HG03280 (cell line): ENCODE data around the gene IL25.
"Not testable (repeated sequence)": the region's sequence is repeated elsewhere in the genome, so short reads cannot be mapped to it uniquely, and the experiment has no call there.

Experiments used
- ATAC-seq: cut with Tn5 transposase; IDR thresholded peaks from one replicate; pipeline ENCODE4 v1.9.1; 2021; ENCODE audit warnings: mild to moderate bottlenecking, moderate library complexity; ENCODE audit not compliant: unreplicated experiment

The IL25 gene

DNA sequence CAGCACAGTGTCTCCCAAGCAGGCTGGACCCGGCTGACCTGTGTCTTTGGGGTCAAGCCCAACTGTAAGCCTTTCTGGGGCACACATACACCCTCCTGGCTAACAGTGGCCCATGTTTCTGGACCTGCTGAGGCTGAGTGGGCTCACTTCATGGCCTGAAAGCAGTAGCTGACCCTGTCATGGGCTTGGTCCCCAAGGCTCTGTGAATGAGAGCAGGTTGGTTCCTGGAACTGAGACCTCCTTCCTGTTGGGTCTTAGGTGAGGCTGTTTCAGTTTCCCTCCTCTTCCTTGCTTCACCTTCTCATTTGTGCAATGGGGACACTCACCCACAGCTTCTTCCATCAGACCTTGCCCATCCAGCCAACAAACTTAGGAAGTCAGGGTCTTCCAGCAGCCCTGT, 744 bp upstream of the IL25 start:
- ATAC-seq = no peak

DNA sequence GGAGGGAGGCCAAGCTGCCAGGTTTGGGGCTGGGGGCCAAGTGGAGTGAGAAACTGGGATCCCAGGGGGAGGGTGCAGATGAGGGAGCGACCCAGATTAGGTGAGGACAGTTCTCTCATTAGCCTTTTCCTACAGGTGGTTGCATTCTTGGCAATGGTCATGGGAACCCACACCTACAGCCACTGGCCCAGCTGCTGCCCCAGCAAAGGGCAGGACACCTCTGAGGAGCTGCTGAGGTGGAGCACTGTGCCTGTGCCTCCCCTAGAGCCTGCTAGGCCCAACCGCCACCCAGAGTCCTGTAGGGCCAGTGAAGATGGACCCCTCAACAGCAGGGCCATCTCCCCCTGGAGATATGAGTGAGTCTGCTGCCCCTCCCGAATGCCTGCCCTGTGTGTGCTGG, 432 bp downstream of the IL25 start:
- ATAC-seq = no peak

DNA sequence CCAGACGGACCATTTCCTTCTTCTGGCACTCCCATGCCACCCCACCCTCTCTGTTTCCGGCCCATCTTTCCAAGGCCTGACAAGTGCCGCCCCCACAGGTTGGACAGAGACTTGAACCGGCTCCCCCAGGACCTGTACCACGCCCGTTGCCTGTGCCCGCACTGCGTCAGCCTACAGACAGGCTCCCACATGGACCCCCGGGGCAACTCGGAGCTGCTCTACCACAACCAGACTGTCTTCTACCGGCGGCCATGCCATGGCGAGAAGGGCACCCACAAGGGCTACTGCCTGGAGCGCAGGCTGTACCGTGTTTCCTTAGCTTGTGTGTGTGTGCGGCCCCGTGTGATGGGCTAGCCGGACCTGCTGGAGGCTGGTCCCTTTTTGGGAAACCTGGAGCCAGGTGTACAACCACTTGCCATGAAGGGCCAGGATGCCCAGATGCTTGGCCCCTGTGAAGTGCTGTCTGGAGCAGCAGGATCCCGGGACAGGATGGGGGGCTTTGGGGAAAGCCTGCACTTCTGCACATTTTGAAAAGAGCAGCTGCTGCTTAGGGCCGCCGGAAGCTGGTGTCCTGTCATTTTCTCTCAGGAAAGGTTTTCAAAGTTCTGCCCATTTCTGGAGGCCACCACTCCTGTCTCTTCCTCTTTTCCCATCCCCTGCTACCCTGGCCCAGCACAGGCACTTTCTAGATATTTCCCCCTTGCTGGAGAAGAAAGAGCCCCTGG, 3.1 kb downstream of the IL25 start:
- ATAC-seq = no peak

DNA sequence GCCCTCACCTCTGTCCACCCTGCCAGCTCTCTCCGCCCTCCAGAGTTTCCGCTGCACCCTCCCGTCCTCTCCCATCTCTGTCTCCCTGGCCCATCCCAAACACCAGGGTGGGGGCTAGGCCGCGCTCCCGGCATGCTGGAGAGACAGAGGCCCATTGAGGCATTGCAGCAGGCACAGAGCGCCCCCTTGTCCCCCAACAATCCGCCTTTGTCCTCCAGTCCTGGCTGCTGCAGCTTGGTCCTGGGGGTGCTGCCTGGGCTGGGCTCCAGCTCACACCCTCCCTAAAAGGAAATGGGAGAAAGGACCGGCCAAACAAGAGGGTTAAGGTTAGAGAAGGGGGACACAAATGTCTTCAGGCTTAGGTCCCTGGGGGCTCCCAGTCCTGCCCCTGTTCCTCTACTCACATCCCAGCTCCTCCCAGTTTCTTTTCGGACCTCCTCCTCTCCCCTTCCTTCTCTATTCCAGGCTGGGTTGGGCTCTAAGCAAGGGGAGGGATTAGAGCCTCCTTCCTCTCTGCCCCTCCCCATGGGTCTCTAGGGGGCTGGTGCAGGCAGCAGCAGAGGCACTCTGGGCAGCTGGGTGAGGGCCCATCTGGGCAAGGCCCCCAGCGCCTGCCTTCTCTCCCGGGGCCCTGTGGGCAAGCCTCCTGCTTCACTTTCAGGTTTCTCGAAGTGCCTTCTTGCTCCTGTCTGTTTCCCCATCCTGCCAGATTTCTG, 4.0 kb downstream of the IL25 start, which contains the start of gene CMTM5:
Gene CMTM5 (plus strand): TSS at position 565 of the 716 bp plus-strand sequence. CDS start 206 bp downstream, outside the sequence.
- no peak for ATAC-seq

DNA sequence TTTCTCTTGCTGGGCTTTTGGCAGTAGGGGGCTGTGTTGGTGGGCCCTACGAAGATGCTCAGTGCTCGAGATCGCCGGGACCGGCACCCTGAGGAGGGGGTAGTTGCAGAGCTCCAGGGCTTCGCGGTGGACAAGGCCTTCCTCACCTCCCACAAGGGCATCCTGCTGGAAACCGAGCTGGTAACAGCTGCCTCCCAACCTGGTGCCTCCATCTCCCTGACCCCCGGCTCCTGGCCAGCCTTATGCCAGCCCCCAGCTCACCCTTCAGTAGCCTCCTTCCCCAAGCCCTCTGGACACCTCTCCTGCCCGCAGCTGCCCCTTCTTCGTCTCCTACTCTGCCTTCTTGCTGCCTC, 4.6 kb downstream of the IL25 start:
- ATAC-seq = no peak

DNA sequence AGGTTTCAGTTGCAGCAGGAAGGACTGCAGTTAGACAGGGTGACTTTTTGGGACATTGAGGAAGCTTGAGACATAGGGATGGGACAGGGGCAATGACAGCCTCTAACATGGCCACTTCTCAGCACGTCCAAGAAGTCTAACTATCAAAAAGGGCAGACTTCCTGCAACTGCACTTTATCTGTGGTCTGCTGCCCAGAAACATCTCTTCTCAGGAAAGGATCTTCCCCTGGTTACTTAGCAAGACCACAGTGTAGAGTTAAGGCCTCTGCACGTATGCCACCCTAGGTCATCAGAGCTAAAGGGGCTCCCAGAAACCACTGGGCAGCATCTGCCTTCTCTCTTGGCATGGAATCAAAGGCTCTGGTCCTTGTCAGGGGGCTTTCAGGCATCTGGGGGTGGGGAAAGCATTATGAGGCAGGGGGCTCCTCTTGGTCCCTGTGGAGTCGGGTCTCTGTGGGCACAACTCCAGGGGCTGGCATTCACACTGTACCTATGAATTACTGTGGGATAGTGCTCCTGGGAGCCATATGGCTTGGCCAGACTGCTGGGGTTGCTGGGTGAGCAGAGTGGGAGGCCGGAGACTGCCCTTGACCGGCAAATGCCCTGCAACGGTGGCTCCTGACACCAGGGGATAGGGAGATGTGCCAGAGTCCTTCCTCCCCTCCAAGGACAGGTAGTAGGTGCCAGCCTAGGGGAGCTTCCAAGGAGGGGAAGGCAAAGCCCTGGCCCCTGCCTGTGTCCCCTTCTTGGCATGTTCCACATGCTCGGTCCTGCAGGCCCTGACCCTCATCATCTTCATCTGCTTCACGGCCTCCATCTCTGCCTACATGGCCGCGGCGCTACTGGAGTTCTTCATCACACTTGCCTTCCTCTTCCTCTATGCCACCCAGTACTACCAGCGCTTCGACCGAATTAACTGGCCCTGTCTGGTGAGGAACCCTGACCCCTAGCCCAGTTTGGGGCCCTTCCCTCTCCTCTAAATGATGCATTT, 5.3 kb downstream of the IL25 start:
- ATAC-seq = no peak

DNA sequence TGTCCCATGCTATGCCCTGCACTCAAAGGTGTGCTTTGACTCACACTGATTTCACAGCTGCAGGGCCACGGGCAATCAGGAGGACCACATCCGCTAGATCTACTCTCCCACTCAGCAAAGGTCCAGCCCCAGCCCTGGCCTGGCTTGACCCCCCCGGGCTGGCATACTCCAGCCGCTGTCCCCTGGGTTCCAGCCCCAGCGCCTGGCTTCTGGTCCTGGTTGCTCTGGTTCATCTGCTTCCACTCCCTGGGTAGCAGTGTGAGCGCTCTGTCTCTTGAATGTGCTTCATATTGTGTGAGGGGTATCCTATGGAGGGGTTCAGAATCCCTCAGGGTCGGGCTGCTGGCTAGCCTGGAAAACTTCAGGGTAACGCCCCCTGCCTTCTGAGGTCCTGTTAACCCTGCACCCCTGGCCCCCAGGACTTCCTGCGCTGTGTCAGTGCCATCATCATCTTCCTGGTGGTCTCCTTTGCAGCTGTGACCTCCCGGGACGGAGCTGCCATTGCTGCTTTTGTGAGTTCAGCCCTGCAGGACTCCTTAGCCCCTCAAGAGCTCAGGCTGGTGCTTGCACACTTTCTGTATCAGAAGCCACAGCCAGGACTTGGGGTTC, 6.1 kb downstream of the IL25 start:
- no peak for ATAC-seq

DNA sequence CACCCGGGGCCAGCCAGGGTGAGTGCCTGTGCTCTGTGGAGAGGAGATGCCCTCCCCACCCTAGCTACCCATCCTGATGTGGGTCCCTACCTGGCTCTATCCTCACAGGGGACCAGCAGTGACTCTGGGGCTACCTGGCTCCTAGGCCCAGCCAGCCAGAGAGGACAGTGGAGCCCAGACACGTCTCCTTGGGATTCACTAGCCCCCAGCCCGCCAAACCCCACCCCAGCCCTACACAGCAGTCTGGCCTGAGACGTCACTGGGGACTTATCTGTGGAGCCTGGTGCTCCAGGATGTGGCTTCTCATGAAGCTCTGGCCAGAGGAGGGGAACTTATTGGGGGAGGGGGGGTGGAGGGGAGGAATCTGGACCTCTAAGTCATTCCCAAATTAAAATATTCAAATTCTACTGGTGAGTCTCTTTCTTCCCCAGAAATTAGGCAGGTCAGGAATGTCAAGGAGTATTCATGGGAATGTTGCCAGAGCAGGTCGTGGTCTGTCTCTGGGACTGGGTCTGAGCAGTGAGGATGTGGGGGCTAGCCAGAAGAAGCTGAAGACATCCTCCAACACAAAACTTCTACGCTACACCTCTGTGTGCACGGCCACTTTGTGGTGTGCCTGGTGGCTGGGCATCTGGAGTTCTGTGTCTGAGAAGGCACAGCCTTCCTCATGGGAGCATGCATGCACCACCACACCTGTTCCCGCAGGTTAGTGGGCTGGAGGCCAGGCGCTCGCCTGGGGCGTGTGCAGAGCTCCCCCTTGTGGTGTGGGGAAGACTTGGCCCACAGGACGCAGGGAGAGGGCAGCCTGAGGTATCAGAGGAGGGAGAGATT, 7.0 kb downstream of the IL25 start:
- ATAC-seq = no peak

DNA sequence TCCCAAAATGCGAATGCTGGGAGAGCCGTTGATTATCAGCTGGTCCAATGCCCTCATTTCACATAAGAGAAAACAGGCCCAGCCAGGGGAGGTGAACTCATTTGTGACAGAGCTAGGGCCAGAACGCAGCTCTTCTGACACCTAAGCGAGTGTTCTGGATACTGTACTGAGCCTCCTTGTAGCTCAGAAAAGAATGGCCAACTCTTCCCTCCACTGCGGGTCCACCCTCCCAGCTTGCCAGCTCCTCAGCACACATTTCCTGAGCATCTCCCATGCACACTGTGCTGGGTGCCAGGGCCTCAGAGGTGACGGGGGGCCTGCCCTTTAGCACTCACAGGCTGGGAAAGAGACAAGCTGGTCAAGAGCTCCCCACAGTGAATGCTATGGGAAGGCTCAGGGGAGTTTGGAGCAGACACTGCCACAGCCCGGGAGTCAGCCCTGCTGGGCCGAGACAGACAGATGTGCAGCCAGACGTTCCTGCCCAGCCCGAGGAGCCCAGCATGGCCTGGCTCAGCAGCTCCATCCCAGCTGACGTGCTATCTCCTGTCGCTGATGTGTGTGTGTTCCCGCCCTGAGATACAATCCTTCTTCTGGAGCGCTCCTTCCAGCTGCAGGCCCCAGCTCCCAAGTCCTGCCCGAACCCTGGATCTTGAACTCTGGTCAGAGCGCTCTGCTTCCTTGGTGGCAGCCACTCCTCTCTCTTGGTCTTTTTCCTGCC, 7.7 kb downstream of the IL25 start:
- no peak for ATAC-seq

DNA sequence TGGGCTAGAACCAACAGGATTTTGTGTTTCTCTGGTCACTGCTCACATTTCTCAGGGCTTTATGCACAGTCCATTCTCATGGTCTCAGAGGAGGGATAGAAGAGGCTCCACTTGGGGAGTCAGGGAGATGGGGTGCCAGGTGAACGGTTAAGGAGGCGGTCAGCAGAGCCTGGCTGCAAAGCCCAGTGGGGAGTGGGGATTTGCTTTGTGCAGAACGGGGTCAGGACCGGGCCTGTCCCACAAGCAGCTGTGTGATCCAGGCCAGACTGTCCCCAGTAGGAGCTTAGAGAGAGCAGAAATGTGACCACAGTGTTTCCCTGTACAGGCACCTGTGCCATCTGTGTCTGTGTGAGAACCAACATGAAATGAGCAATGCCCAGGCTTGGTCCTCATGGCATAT, 8.4 kb downstream of the IL25 start:
- no peak for ATAC-seq

DNA sequence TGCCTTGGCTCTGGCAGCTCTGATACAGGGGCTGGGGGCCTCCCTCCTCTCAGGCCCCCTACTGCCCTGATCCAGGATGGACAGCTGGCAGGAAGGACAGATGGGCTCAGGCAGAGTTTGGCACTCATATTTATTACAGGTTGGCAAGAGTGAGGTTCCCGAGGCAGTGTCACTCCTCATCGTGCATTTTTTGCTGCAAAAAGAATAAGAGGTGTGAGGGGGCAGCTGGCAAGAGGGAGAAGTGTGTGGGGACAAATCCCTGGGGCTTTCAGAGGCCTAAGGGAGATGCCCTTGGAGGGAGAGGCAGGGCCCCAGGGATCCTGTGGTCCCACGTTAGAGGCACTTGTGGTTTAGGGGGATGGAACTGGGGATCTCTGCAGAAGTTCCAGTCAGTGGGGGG, 9.3 kb downstream of the IL25 start:
- no peak for ATAC-seq

DNA sequence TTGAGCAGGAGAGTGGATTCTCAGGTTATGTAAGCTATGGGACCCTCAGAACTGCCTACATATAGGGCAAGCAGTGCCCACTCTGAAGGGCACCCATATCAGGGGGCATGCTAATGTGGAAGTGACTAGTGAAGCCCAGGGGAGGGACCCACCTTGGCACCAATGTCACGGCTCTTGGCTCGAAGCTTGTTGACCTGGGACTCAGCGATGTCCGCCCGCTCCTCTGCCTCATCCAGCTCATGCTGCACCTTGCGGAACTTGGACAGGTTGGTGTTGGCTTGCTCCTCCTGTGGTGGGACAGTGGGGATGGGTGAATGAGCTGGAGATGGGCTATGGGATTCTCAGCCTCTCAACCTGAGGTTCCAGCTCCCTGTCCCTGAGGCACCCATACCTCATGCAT, 9.7 kb downstream of the IL25 start:
- no peak for ATAC-seq

DNA sequence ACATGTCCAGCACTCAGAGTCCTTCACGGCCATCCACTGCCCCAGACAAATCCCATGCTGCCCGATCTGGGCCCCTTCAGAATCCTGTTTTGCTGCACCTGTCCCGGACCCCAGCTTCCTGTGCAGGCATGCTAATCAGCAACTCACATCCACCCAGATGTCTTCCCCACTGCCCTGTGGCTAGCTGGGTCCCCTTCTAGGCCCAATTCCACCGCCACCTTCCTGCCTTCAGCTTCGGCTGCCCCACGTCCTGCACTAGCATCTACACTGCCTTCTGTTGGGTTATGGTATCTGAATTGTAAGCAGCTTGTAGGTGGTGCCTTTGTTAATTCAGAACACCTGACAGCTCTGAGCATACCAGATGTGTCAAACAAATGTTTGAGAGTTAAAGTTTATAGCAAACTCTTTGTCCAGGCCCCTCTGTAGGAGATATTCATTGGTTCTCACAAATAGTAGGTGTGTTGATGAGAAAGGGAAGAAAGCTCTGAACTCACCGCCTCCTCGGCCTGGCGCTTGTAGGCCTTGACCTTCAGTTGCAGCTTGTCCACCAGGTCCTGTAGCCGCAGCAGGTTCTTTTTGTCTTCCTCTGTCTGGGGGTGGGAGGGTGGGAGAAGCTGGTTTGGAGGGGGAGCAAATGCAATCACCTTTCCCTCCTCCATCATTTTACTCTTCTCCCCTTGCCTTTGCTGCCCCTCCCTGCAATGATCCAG, 10.3 kb downstream of the IL25 start:
- no peak for ATAC-seq

DNA sequence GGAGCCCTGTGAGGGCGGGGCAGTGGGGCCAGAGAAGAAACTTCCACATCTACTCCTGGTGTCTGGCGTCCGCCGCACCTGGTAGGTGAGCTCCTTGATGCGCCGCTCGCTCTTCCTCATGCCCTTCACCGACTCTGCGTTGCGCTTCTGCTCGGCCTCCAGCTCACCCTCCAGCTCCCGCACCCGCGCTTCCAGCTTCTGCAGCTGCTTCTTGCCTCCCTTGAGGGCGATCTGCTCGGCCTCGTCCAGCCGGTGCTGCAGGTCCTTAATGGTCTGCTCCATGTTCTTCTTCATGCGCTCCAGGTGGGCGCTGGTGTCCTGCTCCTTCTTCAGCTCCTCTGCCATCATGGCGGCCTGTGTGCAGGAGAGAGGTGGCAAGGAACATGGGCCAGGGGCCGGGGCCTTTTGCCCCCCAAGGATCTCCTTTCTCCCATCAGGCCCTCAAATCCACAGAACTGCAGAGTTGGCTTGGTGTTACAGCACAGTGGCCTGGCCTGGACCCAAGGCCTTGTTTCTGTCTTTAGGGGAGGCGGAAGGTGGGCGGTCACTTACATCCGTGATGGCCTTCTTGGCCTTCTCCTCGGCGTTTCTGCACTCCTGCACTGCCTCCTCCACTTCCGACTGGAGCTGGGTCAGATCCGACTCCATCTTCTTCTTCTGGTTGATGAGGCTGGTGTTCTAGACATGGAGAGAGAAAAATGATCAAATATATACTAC, 11.9 kb downstream of the IL25 start:
- no peak for ATAC-seq

DNA sequence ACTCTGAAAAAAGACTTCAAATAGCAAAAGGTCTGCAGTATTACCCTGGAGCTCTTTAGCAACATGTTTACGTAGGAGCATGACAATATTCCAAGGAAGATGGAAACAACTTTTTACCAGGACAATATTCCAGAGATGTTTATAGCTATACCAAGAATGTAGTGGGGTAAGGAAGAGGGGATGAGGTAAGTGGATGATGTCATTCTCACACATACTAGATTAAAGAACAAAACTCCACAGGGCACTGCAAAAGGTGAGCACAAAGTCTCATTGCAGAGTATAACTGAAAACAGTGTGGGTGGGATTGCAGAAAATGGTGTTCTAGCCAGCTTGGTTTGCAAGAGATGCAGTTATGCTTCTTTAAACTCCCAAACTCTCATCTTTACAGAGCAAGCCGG, 12.6 kb downstream of the IL25 start:
- no peak for ATAC-seq

DNA sequence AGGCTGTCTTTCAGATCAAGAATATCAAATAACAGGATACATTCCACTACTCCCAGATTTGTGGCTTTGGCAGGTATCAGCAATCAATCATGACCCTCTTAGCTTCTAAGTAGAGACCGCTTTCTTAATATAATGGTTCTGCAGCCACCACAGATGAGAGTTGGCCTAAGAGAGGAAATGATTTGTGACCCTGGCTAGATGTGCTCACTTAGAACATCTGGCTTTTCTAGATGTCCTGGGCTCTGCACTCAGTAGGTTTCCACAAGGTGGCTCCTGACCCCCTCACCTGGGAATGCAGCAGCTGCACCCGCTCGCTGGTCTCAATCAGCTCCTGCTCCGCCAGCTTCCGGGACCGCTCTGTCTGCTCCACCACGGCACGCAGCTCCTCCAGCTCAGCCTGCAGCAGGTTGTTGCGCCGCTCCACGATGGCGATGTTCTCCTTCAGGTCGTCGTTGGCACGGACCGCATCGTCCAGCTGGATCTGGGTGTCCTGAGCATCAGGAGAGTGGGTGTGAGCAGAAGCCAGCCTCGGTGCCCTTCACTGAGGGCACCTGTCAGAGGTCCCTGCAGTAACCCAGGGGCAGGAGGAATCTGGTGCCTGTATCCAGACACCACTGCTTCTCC, 13.1 kb downstream of the IL25 start:
- no peak for ATAC-seq

DNA sequence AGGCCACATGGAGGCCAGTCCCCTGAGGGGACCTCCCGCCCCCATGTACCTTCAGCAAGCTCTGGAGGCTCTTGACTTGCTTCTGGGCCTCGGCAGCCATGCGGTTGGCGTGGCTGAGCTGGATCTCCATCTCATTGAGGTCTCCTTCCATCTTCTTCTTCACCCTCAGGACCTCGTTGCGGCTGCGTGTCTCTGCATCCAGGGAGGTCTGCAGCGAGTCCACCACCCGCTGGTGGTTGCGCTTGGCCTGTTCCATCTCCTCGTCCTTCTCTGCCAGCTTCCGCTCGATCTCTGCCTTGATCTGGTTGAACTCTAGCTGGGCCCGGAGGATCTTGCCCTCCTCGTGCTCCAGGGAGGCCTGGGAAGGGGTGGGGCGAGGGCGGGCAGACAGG, 13.7 kb downstream of the IL25 start:
- not testable (repeated sequence) for ATAC-seq

DNA sequence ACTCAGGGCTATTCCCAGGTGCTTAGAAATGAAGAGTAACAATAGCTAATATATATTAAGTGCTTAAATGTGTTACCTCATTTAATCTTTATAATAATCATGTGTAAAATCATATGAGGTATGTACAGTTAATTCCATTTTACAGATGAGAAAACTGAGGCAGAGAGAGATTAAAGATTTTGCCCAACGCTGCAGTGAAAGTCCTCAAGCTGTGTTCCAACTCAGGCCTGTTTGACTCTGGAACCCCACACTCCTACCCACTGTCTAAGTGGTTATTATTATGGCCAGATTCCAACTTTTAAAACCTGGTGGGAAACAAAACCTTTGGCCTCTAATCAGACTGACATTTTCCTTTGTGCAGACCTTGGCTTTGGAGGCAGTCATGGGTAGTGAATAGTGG, 14.4 kb downstream of the IL25 start:
- no peak for ATAC-seq
